ENCODE results near the gene PLPP4. TPM values are rescaled to one million over a fixed set of nuclear protein-coding genes. Genes with fewer than 3 reads are reported as not detected.

The PLPP4 gene
- total RNA-seq, 4 donors from 2014 or later: 2.5 TPM; not detected in 3

- Histone ChIP-seq H3K4me1 (no peaks in the 10 kb centered on the region), H3K4me3 (no peak overlapping the region), H3K9me3 (no peaks in the 10 kb centered on the region), H3K36me3 (no peaks in the 10 kb centered on the region), H3K27ac (no peak overlapping the region), H3K27me3 (peaks cover 18% of the 10 kb centered on the region)
- ATAC-seq: no peak
- WGBS, 2 donors (ENCODE audit: low coverage in 1 of 2): no CpG with 5 or more reads among the region's 1 CpG
- no peak for TF ChIP-seq POLR2A (IDR thresholded peaks at IDR 0.05)
- TF ChIP-seq EP300 (IDR thresholded peaks at IDR 0.05): no peak
- TF ChIP-seq CTCF (IDR thresholded peaks at IDR 0.05): no peak
- TF ChIP-seq POLR2AphosphoS5 (IDR thresholded peaks at IDR 0.05): no peak
These were observed 33.3 kb downstream of the PLPP4 start for GRCh38 chr10:120490288-120490687.

- ATAC-seq: no peak
- TF ChIP-seq POLR2AphosphoS5 (IDR thresholded peaks at IDR 0.05): no peak
- no peak for TF ChIP-seq POLR2A (IDR thresholded peaks at IDR 0.05)
- no peak for TF ChIP-seq EP300 (IDR thresholded peaks at IDR 0.05)
- no peak for TF ChIP-seq CTCF (IDR thresholded peaks at IDR 0.05)
- Histone ChIP-seq H3K27me3 (peaks cover 12% of the 10 kb centered on the region), H3K27ac (no peak overlapping the region), H3K4me1 (no peaks in the 10 kb centered on the region), H3K4me3 (no peak overlapping the region), H3K9me3 (no peaks in the 10 kb centered on the region), H3K36me3 (no peaks in the 10 kb centered on the region)
- 7 to 15% methylated on average over 2 to 3 of the region's 3 CpGs for WGBS, 2 donors (ENCODE audit: low coverage in 1 of 2)
These were observed 35.3 kb downstream of the PLPP4 start for GRCh38 chr10:120492346-120492745.

- ATAC-seq: no peak
These were observed 36.6 kb downstream of the PLPP4 start for GRCh38 chr10:120493411-120494312.

GRCh38 chr10:120494313-120494710 is 37.3 kb downstream of the PLPP4 start:
- H3K27ac ChIP-seq: no peak overlapping the region
- 83 to 92% methylated on average over 2 to 3 of the region's 6 CpGs for WGBS, 2 donors (ENCODE audit: low coverage in 1 of 2)
- ATAC-seq: no peak

More at GRCh38 chr10:120493411-120494312, 36.6 kb downstream of the PLPP4 start:
- TF ChIP-seq CTCF (IDR thresholded peaks at IDR 0.05) (no peak), EP300 (IDR thresholded peaks at IDR 0.05) (no peak), POLR2AphosphoS5 (IDR thresholded peaks at IDR 0.05) (no peak), POLR2A (IDR thresholded peaks at IDR 0.05) (no peak)
- no peak overlapping the region for H3K4me3 ChIP-seq
- no peak overlapping the region for H3K27ac ChIP-seq
- no peaks in the 10 kb centered on the region for H3K4me1 ChIP-seq
- 88 to 90% methylated on average over 5 to 9 of the region's 11 CpGs for WGBS, 2 donors (ENCODE audit: low coverage in 1 of 2)
- H3K27me3 ChIP-seq: peaks cover 9% of the 10 kb centered on the region
- H3K36me3 ChIP-seq: no peaks in the 10 kb centered on the region
- H3K9me3 ChIP-seq: no peaks in the 10 kb centered on the region

More at GRCh38 chr10:120494313-120494710, 37.3 kb downstream of the PLPP4 start:
- peaks cover 7% of the 10 kb centered on the region for H3K27me3 ChIP-seq
- no peak for TF ChIP-seq POLR2AphosphoS5 (IDR thresholded peaks at IDR 0.05)
- TF ChIP-seq POLR2A (IDR thresholded peaks at IDR 0.05): no peak
- no peak for TF ChIP-seq CTCF (IDR thresholded peaks at IDR 0.05)
- no peak for TF ChIP-seq EP300 (IDR thresholded peaks at IDR 0.05)
- H3K4me1 ChIP-seq: no peaks in the 10 kb centered on the region
- H3K36me3 ChIP-seq: no peaks in the 10 kb centered on the region
- no peak overlapping the region for H3K4me3 ChIP-seq
- H3K9me3 ChIP-seq: no peaks in the 10 kb centered on the region
